Fibroblast of peridontal ligament (primary cell): ENCODE measurements around the gene G6PD.
"Not testable (repeated sequence)": the region's sequence is repeated elsewhere in the genome, so short reads cannot be mapped to it uniquely, and the experiment has no call there.

Experiments used
- DNase-seq: peaks from one replicate; pipeline ENCODE4 v3.0.0-alpha.2; 2010; ENCODE audit errors: extremely low read depth

Gene G6PD

GRCh38 chrX:154515090-154515965 lies 31.3 kb downstream of the G6PD start:
- DNase-seq: no peak

- DNase-seq: no peak
Measured at GRCh38 chrX:154513716-154514115, 32.9 kb downstream of the G6PD start.

- no peak for DNase-seq
Measured at GRCh38 chrX:154512879-154513553, 33.6 kb downstream of the G6PD start.

- no peak for DNase-seq
Measured at GRCh38 chrX:154511761-154512160, 34.9 kb downstream of the G6PD start.

GRCh38 chrX:154509455-154509854 lies 37.2 kb downstream of the G6PD start:
- DNase-seq: no peak

- no peak for DNase-seq
Measured at GRCh38 chrX:154508384-154508745, 38.3 kb downstream of the G6PD start.

- no peak for DNase-seq
Measured at GRCh38 chrX:154507673-154508383, 38.8 kb downstream of the G6PD start.

- DNase-seq: no peak
Measured at GRCh38 chrX:154506483-154507332, 39.9 kb downstream of the G6PD start.

GRCh38 chrX:154505734-154506133 lies 40.9 kb downstream of the G6PD start:
- DNase-seq: no peak

GRCh38 chrX:154502989-154503388 lies 43.7 kb downstream of the G6PD start:
- DNase-seq: no peak

GRCh38 chrX:154502098-154502497 lies 44.5 kb downstream of the G6PD start:
- no peak for DNase-seq

GRCh38 chrX:154501423-154501822 lies 45.2 kb downstream of the G6PD start:
- DNase-seq: not testable (repeated sequence)

GRCh38 chrX:154496591-154497137 lies 50.0 kb downstream of the G6PD start:
- not testable (repeated sequence) for DNase-seq

- no peak for DNase-seq
Measured at GRCh38 chrX:154495472-154495922, 51.1 kb downstream of the G6PD start.

- no peak for DNase-seq
Measured at GRCh38 chrX:154494715-154495114, 51.9 kb downstream of the G6PD start.

GRCh38 chrX:154490414-154491083 lies 56.1 kb downstream of the G6PD start, which contains the start of gene SLC10A3:
TSS of gene SLC10A3 (minus strand) at chrX:154490629. CDS start at chrX:154488940, 1,689 bp downstream.
- peak; percentile 88 for DNase-seq

- DNase-seq: peak; percentile 53
Measured at GRCh38 chrX:154490021-154490413, 56.6 kb downstream of the G6PD start.

- DNase-seq: no peak
Measured at GRCh38 chrX:154489182-154489581, 57.5 kb downstream of the G6PD start.

- no peak for DNase-seq
Measured at GRCh38 chrX:154488336-154489075, 58.1 kb downstream of the G6PD start.
